Lower leg skin (tissue), 4 donors: ENCODE data around the gene CDCA4. TPM values are rescaled to one million over a fixed set of nuclear protein-coding genes. Genes with fewer than 3 reads are reported as not detected.

Source experiments
- DNase-seq, 2 donors: peaks; one replicate each; pipeline ENCODE4 v3.0.0-alpha.2; 2019; ENCODE audit warnings: low spot score in 2 of 2
- H3K4me3 ChIP-seq: fragments of 200-600 bp; sonication (generic); 2 replicates; pipeline ENCODE4 v1.5.1; 2017; ENCODE audit warnings: mild to moderate bottlenecking, low read depth; ENCODE audit not compliant: poor library complexity, severe bottlenecking
- POLR2A ChIP-seq, 2 donors: fragments of 450-650 bp; IDR thresholded peaks; one replicate each; pipeline ENCODE4 v1.6.1; 2016 to 2017; ENCODE audit warnings: antibody characterized with exemption in 2 of 2, mild to moderate bottlenecking in 1 of 2, moderate library complexity in 1 of 2
- WGBS, 2 donors: methylation state at CpG; one replicate each; pipeline ENCODE4 v1.1.5; 2018; 5-methylcytosine and 5-hydroxymethylcytosine counted together
- intact Hi-C: fragments of 100-400 bp; cut with DNase I; formaldehyde crosslinking; loops from one replicate; pipeline ENCODE4 v1.15.0; 2023; ENCODE audit warnings: low total_unique reads
- total RNA-seq, 4 donors: library from RNA; depleted of rRNA; stranded (reverse); fragments of >200 nt; gene quantifications; one replicate each; pipeline ENCODE4 v1.1.0, GENCODE V29; 2016
- TF ChIP-seq, protein P1 (sequence below), 3 donors: fragments of 450-650 bp; IDR thresholded peaks; one replicate each; pipeline ENCODE4 v1.5.1; 2016; ENCODE audit warnings: antibody characterized with exemption in 3 of 3, mild to moderate bottlenecking in 3 of 3, moderate library complexity in 2 of 3

The CDCA4 gene
- total RNA-seq, 4 donors from 2014 or later: 39.3 to 45.7 (median 41.5) TPM

DNA sequence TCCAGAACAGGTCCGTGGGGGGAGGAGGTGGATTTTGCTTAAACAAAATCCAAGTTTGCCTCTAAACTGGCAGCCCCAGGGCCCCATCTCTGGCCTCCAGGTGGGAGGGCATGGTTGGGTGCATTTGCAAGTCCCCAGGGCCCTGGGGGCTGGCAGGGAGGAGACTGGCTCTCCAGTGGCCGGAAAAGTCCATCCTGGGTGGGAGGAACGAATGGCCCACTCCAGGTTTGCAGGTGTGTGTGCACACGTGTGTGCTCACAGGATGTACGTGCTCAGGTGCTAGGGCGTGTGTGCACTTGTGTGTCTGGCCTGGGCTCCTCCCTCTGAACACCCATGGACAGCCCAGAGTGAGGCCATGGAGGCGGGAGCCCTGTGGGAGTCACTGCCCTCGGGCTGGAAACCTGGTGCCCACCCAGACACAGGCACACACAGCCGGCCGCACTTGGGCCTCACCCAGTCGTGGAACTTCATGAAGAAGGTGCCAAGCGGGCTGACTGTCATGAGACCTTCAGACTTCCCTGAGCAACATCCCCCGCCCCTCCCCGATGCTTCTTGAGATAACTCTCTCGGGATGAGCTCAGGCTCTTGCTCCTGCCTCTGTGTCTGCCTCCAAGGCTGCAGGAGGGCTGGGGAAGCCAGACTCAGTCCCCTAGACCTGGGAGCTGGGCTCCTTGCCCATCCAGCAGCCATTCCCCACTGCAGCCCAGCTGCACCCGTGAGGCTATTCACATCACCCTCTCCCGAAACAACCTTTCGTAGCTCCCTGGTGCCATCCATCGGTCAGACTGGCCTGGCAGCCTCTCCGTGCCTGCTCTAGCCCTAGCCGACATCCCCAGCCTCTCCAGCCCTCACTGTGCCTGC lies 52.1 kb downstream of the CDCA4 start:
- intact Hi-C loops: no loop called here
- DNase-seq: peak; percentile 86 to 95
- TF ChIP-seq POLR2A (IDR thresholded peaks at IDR 0.05): no peak
- TF ChIP-seq, protein P1, sequence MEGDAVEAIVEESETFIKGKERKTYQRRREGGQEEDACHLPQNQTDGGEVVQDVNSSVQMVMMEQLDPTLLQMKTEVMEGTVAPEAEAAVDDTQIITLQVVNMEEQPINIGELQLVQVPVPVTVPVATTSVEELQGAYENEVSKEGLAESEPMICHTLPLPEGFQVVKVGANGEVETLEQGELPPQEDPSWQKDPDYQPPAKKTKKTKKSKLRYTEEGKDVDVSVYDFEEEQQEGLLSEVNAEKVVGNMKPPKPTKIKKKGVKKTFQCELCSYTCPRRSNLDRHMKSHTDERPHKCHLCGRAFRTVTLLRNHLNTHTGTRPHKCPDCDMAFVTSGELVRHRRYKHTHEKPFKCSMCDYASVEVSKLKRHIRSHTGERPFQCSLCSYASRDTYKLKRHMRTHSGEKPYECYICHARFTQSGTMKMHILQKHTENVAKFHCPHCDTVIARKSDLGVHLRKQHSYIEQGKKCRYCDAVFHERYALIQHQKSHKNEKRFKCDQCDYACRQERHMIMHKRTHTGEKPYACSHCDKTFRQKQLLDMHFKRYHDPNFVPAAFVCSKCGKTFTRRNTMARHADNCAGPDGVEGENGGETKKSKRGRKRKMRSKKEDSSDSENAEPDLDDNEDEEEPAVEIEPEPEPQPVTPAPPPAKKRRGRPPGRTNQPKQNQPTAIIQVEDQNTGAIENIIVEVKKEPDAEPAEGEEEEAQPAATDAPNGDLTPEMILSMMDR (IDR thresholded peaks at IDR 0.05): no peak
- 21 to 23% methylated on average over 18 to 21 of the region's 21 CpGs for WGBS, 2 donors
- peak overlapping the region; percentile 53 for H3K4me3 ChIP-seq

- WGBS, 2 donors: 6 to 10% methylated on average over 12 of the region's 12 CpGs
- no peak overlapping the region for H3K4me3 ChIP-seq
- intact Hi-C loops: no loop called here
- TF ChIP-seq, protein P1 (IDR thresholded peaks at IDR 0.05): no peak
- TF ChIP-seq POLR2A (IDR thresholded peaks at IDR 0.05): no peak
- DNase-seq: peak; percentile 80 to 96
Measured at GRCh38 chr14:104968153-104968527, 52.7 kb downstream of the CDCA4 start.

- intact Hi-C loops: no loop called here
- 0 to 8% methylated on average over 26 to 27 of the region's 36 CpGs for whole genome bisulfite sequencing, 2 donors
Measured at GRCh38 chr14:104967386-104968152, 53.3 kb downstream of the CDCA4 start.

GRCh38 chr14:104966981-104967385 lies 53.9 kb downstream of the CDCA4 start:
- WGBS, 2 donors: 12 to 21% methylated on average over 3 to 6 of the region's 8 CpGs
- TF ChIP-seq, protein P1 (IDR thresholded peaks at IDR 0.05): no peak
- TF ChIP-seq POLR2A (IDR thresholded peaks at IDR 0.05): no peak
- no peak overlapping the region for H3K4me3 ChIP-seq
- intact Hi-C loops: no loop called here
- peak in 1 of 2 donors; percentile 91 for DNase-seq

More at GRCh38 chr14:104967386-104968152, 53.3 kb downstream of the CDCA4 start:
- DNase-seq: peak; percentile 80 to 95
- H3K4me3 ChIP-seq: no peak overlapping the region
- TF ChIP-seq, protein P1 (IDR thresholded peaks at IDR 0.05): no peak
- TF ChIP-seq POLR2A (IDR thresholded peaks at IDR 0.05): no peak

DNA sequence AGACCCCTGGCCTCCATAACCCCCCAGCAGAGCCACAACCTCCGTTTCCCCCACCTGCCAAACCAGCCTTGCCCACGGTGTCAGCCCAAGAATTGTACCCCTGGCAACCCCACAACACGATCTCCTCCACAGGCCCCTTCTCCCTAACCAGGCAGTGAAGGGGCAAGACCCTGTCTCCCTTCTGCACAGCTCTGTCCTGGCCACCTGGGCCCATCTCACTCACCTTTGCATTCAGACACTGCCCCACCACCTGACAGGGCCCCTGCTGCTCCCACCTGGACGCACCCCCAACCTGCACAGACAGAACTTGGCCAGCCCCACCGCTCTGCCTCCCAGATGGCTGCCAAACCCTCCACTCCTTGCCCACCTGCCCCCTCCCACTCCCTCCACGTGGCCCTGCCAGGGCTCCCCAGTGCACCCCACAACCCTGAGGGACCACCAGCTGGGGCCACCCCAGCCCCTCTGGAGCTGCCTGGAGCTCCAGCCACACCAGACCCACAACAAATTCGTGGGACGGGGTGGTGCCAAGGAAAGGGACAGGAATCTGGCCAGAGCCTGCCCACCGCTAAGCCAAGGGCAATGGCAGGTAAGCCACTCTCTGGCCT lies 54.5 kb downstream of the CDCA4 start:
- no peak for TF ChIP-seq POLR2A (IDR thresholded peaks at IDR 0.05)
- TF ChIP-seq, protein P1 (IDR thresholded peaks at IDR 0.05): no peak
- WGBS, 2 donors: 57 to 58% methylated on average over 8 to 9 of the region's 9 CpGs
- H3K4me3 ChIP-seq: no peak overlapping the region
- intact Hi-C loops: no loop called here
- DNase-seq: no peak
